ENCODE data around the gene CASS4.
A peak's percentile ranks its signal among the peaks of the same experiment; 100 is the strongest.

CASS4 gene

GRCh38 chr20:56427797-56428196 is 15.7 kb downstream of the CASS4 start:
- DNase-seq (ENCODE audit: low read depth), result no peak

GRCh38 chr20:56428410-56428809 is 16.4 kb downstream of the CASS4 start:
- no peak overlapping the region for H3K4me3 ChIP-seq (ENCODE audit: low read depth, low read length)
- no peak for DNase-seq (ENCODE audit: low read depth)
- TF ChIP-seq CTCF (conservative IDR thresholded peaks at IDR 0.05; ENCODE audit: low read depth, low read length), result no peak

More at GRCh38 chr20:56427797-56428196, 15.7 kb downstream of the CASS4 start:
- TF ChIP-seq CTCF (conservative IDR thresholded peaks at IDR 0.05; ENCODE audit: low read depth, low read length), result no peak
- H3K4me3 ChIP-seq (ENCODE audit: low read depth, low read length), result no peak overlapping the region

GRCh38 chr20:56428881-56429280 is 16.8 kb downstream of the CASS4 start:
- no peak overlapping the region for H3K4me3 ChIP-seq (ENCODE audit: low read depth, low read length)
- no peak for TF ChIP-seq CTCF (conservative IDR thresholded peaks at IDR 0.05; ENCODE audit: low read depth, low read length)
- no peak for DNase-seq (ENCODE audit: low read depth)

GRCh38 chr20:56429502-56429901 is 17.4 kb downstream of the CASS4 start:
- peak; percentile 68 for DNase-seq (ENCODE audit: low read depth)
- H3K4me3 ChIP-seq (ENCODE audit: low read depth, low read length), result no peak overlapping the region
- no peak for TF ChIP-seq CTCF (conservative IDR thresholded peaks at IDR 0.05; ENCODE audit: low read depth, low read length)

- no peak for TF ChIP-seq CTCF (conservative IDR thresholded peaks at IDR 0.05; ENCODE audit: low read depth, low read length)
- DNase-seq (ENCODE audit: low read depth), result no peak
- H3K4me3 ChIP-seq (ENCODE audit: low read depth, low read length), result no peak overlapping the region
These were observed 17.9 kb downstream of the CASS4 start for GRCh38 chr20:56429941-56430340.

- no peak for TF ChIP-seq CTCF (conservative IDR thresholded peaks at IDR 0.05; ENCODE audit: low read depth, low read length)
- no peak for DNase-seq (ENCODE audit: low read depth)
- H3K4me3 ChIP-seq (ENCODE audit: low read depth, low read length), result no peak overlapping the region
These were observed 18.4 kb downstream of the CASS4 start for GRCh38 chr20:56430461-56430860.

GRCh38 chr20:56430957-56431356 is 18.9 kb downstream of the CASS4 start:
- H3K4me3 ChIP-seq (ENCODE audit: low read depth, low read length), result no peak overlapping the region
- no peak for TF ChIP-seq CTCF (conservative IDR thresholded peaks at IDR 0.05; ENCODE audit: low read depth, low read length)
- DNase-seq (ENCODE audit: low read depth), result no peak

Measured in choroid plexus epithelial cell (primary cell).